AG20443 (cell line): ENCODE results near the gene EEF1AKMT2.
"Not testable (repeated sequence)": the region's sequence is repeated elsewhere in the genome, so short reads cannot be mapped to it uniquely, and the experiment has no call there.

ENCODE experiments used
- DNase-seq: peaks from one replicate; pipeline ENCODE4 v3.0.0; 2012; ENCODE audit warnings: low spot score, mixed read lengths

Gene EEF1AKMT2

DNA sequence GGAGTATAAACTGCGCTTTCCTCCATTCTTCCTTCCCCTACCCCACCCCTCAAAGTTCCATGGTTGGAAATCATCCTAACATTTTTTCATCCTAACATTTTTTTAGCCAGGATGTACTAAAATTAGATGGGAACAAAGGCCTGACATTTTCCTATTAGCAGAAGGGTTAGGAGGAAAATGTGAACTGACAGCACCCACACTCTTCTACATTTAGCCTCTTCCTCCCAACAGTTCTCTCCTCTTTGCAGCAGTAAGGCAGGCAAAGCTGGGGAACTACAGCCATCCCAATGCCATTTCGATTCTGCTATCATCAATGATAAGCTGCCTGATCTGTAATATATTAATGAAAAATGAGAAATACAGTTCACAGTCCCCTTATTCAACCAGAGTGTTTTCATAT is 36.1 kb downstream of the EEF1AKMT2 start:
- no peak for DNase-seq

DNA sequence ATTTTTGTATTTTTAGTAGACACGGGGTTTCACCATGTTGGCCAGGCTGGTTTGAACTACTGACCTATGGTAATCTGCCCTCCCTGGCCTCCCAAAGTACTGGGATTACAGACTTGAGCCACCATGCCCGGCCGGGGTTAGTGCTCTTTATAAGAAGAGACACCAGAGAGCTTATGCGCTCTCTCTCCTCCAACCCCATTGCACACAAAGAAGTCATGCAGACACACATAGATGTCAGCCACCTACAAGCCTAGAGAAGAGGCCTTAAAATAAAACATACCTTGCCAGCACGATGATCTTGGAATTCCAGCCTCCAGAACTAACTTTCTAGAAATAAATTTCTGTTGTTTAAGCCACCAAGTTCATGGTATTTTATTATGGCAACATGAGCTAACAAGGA is 37.5 kb downstream of the EEF1AKMT2 start:
- no peak for DNase-seq

DNA sequence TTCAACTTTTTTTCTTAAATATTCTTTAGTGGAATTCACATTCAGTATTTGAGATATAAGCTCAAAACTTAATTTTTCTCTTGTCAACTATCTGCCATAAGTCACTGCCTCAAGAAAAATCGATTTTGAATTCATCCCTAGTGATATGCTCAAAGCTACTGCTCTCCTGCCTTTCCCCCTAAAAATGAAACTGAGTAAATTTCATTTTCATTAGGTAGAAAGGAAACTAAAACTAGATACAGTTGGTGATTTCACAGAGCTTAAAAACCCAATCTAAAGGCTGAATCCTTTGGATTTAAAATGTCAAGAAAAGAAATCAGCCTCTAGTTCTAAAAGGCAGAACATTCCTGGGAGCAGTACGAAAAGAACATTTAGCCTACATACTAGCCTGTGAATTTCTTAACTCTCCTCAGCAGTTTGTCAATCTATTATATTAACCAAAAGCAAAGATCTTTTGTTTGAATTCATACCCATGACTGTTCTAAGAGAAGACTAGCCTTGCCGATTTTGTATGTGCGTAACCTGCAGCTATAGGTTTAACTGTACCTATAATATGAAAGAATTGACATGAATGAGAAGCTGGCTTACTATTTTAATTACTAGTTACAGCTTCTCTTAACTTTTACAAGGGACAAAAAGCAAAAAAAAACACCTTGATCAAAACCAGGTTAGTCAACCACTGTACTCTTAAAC is 42.6 kb downstream of the EEF1AKMT2 start:
- no peak for DNase-seq

DNA sequence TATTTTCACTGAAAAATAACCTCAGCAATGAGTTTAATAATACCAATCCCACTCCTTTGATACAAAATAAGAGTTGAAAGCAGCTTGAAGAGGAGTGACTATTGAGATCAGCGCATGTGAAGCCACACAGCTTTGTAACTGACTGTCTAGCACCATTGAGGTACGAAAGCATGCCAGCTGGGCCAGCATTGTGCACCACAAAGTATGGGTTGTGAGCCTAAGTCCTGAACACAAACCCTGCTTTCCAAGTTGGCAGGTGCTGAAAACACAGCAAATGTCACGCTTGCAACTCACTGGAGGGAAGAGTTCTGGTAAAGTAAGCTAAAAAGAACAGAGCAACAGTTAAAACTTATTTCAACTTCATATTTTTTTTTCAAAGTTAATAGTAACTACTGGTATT is 43.5 kb downstream of the EEF1AKMT2 start:
- no peak for DNase-seq

DNA sequence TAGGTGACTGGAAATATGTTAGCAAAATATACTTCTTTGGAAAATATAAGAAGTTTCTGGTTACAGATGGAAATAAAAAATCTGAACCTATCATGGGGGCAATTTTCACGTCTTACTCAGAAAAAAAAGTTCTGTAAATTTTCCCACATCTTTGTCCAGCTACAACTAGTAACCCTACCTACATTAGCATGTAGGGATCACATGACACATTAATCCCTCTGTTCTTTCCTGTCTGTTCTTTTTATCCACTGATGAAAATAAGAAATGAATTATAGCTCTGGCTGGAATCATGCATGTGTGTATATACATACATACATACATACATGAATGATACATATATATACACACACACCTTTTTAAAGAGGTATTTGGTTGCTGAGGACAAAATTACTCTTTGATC is 43.9 kb downstream of the EEF1AKMT2 start:
- no peak for DNase-seq

DNA sequence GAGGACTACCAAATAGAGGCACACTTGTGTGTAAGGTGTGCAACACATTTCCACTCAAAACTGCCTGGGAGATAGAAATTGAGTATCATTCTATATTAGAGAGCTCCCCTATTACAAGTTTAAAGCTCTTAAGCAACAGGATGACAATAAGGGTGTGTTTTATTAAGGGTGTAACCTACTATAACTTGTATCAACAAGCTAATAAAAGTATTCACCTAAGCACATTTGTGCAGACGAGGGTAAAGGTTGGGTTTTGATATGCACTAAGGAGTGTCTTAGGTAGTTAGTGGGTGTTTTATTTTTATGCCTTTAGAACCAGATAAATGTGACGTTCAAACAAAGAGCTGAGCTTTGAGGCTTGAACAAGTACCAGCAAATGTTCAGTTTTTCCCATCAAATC is 44.7 kb downstream of the EEF1AKMT2 start:
- no peak for DNase-seq

DNA sequence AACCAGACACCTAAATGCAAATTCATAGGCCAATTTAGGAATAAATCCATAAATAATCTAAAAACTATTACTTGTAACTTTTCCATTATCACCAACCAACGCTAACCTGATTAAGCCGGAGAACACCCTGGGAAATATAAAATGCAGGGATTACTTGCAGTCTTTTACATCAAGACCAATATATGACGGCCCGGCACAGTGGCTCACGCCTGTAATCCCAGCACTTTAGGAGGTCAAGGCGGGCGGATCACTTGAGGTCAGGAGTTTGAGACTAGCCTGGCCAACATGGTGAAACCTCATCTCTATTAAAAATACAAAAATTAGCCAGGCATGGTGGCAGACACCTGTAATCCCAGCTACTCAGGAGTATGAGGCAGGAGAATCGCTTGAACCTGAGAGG is 45.2 kb downstream of the EEF1AKMT2 start:
- DNase-seq, result not testable (repeated sequence)

DNA sequence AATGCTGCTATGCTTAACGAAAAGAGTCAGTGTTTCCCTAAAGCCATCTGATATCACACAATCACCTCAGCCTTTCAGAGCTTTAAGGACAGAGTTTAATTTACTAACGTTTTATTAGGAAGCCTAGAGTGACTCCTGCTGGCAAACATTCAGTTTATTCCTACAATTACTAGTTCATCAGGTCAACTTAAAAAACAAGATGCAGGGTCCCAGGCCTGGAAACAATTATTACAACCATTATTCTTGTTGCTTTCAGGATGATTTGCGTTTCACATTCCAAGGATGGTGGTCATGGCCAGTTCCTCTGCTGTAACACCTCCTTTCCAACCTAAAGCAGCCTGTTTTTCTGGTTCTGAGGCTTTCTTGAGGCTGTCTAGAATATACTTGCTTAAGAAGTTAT is 46.0 kb downstream of the EEF1AKMT2 start:
- DNase-seq, result peak; percentile 24

DNA sequence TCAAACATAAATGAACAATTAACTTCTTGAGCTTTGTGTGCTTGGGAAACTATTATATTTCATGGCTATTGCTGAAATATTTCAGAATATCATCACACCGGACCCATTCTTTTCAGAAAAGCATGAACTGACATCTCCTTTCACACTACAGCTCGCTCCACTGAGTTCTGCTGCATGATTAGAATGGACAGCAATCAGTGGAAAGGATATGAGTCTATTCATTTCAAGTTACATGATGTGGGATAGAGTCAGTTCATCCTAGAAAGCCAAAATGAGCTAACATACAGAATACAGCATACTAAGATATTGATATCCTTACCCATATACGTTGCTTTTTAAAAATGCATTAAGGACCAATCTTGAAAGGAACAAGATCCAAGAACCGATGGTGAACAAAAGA is 46.4 kb downstream of the EEF1AKMT2 start:
- DNase-seq, result no peak

DNA sequence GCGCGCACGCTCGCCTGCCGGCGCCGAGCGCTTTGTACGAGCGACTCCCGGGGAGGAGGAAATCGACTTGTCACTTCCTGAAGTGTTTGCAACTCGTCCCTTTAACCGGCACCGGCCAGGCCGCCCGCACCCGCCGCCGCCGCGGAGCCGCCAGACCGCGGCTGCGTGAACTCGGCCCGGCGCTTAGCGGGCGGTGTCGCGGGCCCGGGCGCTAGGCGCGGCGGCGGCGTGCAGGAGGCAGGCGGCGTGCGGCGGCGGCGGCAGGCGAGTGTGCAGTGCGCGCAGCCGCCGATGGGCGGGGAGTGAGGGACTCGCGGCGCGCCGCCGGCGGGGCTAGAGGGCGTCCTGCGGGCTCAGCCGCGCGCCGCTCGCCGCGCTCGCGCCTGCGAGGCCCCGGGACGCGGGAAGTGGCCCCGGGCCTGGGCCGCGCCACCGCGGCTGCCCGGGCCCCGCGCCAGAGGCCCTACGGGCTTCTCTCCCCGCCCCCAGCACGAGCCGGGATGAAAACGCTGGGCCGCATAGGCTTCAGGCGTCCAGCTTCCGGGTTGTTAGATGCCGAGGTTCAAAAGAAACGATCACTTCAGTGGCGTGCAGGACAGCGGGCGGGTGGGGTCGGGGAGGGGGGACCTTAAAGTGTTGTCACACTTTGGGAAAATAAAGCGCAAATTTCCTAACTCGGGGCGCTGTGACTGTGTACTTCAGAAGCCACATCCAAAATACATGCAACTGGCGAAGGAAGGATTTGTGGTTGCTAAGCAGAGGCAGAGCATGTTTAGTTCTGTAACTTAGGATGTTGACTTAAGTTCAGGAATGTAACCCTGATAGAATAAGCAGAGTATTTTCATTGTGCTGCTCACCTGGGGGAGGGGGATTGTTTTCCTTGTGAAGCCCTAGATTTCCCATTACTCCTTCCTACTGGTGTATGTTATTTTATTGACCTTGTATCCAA is 47.3 kb downstream of the EEF1AKMT2 start, which contains the start of gene FAM53B:
TSS of gene FAM53B (minus strand) at position 277 of the 949 bp plus-strand sequence. CDS start 37,665 bp downstream, outside the sequence.
- peak; percentile 95 for DNase-seq

DNA sequence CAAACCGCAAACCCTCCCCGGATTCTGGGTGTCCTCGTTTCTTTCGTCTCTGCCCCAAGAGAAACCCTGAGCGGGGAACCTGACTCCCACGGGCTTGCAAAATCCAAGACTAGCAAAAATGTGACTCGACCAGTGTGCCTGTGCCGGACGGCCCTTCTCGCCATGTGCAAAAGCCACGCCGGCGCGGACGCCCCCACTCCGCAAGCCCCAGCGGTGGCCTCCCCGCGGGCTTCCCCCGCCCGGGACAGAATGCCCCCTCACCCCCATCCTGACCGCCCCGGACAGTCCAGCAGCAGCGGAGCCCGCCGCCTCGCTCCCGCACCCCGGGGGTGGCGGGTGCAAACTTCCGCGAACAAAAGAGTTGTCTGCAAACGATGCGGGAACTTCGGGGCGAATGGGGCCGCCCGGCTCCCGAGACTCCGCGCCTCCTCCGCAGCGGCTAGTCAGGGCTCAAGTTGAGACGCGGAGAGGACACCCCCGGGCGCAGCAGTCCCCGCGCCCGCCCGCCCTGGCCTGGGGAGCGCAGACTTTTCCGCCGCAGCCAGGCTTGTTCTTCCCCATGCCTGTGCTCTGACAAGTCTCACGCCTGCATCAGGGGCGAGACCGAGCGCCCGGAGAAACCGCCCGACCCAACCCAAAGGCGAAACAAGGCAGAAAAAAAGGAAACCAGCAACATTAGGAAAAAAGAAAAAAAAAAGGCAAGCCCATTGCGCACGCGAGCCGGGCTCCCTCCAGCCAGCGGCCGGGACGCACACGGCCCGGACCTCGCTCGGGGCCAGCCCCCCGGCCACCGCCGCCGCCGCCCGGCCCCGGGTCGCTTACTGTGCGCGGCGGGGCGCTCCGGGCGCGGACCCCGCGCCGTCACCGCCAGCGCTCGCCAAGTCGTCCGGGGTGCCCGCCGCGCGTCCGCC is 48.2 kb downstream of the EEF1AKMT2 start:
- DNase-seq, result peak; percentile 51

DNA sequence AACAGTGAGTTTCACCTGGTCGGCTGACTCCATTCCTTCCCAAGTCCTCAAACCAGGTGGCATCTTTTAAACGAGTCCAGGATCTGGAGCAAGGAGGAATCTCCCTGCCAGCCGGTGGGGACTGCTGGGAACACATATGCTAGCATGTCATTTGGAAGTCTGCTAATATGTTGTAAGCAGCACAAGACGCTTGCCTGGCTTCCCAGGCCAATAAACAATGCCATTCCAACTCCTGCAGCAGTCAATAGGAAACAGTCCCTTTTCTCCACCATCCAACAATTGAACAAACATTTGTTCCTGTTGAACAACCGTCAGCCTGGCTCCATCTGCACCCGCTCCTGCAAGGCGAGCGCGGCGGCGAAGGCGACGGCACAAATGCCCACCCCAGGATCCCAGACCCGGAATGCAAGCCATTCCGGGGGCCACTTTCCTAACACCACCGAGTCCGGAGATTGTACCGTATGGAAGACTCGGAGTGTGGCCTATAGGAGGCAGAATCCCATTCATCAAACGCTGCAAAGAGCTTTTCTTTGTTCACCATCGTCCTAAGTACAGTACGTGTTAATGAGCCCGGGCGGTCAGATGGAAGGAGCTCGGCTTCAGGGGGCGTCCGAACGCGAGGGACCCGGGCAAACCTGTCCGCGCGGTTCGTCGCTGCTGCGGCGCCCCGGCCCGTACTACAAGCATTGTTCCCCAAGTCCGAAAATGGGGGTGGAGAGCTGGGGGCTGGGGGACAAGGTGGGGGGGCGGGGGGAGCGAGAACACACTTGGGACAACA is 49.1 kb downstream of the EEF1AKMT2 start:
- DNase-seq, result no peak

DNA sequence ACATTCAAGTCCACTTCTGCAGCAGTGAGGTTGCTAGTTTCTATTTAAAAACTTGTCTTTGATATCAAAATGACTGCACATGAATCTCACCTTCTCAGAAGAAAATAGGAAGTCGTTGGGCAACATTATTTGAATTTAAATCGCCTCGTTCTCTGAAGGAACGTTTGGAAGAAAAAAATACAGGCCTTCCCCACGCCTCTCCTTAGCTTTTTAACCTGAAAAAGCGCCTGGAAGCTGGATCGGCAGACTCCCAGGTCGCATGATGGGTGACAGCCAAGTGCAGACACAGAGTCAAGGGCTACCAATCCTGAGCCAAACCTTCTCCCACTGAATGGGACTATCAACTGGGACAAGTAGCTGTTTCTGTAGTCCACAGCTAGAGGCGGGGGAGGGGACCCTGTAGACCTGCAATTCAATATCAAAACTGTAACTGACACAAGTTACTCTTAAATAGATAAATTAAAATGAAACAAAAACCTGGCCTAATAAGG is 49.7 kb downstream of the EEF1AKMT2 start:
- no peak for DNase-seq

DNA sequence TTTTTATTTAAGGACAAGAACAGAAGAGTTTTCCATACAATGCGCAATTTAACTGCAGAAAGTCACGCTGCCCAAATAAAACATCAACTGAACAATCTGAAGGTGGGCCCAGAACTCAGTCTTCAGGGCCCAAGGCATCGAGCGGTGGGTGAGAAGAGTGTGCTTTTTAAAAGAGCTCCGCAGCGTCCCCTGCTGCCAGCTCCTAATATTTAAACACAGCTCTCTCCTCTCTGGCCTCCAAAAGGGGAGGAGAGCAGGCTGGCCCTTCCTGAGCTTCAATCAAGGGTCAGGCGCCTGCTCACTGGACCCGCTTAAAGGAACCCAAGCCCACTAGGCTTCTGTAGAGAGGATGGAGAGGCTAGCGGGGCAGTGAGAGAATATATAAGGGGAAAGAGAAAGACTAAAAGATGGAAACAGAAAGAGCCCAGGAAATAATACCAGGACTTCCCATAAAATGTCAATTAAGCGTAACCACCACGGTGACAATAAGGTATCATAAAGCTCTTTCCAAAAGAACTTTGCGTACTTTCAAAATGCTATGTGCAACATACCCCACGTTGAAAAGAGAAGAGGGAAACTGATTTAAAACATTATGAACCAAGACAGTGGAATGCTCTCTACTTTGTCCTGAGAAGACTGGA is 50.3 kb downstream of the EEF1AKMT2 start:
- DNase-seq, result peak; percentile 87

DNA sequence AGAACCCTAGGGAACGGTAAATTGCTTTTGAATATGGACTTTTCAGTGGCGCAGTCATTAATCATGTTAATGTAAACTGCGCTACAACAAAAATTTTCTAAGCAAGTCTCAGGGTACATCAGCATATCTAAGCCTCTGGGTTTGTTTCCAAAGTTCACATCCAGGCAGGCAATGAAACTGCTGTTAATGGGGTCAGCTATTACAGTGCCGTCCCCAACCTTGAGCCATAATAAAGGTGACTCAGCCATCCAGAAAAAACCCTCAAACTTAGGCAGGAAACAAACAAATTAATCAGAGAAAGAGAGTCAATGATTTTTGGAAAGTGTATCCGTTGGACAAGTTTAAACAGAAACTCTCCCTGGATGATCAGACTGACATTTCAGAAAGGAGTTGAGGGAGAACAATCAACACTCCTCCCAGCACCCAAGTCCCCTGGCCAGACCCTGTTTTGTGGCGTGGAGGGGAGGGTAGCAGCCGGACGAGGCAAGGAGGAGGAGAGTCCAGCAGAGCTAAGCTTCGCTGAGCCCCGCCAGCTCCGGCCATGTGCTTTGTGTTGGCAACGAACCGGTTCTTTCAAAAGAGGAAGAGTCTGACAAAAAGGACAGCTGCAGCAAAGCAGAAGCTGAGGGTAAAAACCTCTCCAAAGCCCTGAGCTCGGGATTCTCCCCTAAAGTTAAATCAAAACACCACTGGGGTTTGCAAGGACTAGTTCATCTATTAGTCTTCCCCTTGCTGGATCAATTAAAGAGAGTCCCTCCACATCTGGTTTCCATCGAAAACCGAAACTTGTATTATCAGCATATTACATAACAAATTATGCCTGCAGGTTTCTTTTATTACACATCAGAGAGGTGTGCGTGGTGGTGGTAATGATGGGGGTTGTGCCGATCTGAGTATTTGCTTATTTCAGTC is 51.1 kb downstream of the EEF1AKMT2 start:
- DNase-seq, result peak; percentile 60

DNA sequence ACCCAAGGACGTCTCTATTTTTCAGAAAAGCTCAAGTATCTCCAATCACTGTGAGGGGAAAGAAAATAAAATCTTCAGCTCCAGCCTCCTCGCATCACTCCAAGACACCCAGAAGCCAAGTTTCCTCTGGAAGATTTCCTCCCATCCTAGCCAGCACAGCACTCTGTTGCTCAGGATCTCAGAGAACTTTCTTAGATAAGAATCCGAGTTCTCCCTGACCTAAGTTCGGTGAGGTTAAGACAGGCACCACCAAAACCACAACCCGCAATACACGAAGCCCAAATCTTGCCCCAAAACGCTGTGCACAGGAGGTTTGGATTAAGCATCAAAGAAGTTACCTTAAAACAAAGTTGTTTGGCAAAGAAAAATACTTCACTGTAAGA is 51.7 kb downstream of the EEF1AKMT2 start:
- no peak for DNase-seq

DNA sequence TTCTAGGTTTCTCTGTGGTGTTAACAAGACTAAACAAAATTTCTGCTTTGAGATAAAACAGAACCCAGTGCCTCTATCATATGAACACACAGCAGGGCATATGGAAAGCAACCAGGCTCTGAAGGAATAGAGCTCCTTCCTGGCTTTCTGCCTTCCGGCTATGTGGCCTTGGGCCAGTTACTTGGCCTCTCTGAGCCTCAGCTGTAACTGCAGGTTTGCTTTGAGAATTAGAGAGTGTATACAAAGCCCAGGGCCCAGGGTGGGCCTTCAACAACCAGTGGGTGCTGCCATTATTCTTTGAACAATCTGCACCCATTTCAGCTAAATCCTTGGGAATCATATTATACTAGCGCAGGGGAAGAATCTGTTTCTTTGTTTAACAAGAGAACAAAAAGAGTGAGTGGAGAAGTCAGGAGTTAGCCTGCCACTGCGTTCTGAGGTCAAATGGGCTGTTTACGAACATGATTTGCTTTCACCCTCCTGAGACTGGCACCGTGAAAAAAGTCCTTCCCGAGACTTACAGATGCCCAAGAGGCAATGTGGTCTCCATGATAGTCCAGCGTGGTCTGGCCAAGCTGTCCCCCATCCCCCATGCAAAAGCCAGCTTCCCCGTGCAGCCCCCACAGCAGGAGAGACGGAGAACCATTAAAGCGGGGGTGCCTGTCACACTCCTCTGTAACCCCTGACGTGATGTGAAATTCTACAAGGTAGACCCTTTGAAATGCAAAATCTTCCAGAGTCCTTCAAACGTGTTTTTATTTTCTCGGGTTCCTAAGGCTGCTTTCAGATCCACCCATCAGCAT is 52.4 kb downstream of the EEF1AKMT2 start:
- DNase-seq, result no peak

DNA sequence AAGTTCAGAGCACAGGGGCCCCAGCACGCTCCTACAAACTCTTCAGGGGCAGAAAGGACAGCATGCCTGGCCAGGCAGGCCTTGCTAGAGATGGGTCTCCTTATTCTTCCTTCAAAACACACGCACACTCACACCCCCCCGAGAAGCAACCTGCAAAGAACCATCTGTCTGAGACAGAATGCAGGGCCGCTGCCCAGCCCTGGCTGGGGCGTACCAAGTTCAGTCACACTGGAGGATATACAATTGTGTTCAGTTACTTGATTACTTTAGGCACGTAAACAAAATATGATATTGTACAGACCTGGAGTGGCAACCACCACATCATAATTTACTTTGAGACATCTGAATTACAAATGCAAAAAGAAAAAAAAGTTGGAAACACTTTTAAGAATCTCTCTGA is 53.2 kb downstream of the EEF1AKMT2 start:
- no peak for DNase-seq

DNA sequence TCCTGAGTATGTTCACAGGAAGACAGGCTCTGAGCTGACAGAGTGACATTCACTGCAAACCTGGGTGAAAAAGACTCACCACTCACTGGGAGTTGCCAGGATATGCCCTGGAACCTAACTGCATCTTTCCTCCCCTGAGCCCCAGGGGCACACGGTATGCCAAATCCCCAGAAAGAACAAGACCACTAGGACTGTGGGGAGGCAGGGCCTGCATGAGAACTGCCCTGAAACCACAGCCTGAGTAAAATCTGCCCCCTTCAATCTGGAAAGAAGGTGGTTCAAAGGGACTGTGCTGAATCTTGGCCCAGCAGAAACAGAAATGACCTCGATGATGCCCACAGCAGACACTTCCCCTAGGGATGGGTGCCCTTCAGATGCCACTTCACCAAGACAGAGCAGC is 54.0 kb downstream of the EEF1AKMT2 start:
- DNase-seq, result no peak
